GM19023 (cell line): ENCODE measurements around the gene KERA.

ENCODE experiments used
- ATAC-seq: cut with Tn5 transposase; IDR thresholded peaks from one replicate; pipeline ENCODE4 v1.9.1; 2021; ENCODE audit warnings: mild to moderate bottlenecking, moderate library complexity; ENCODE audit not compliant: unreplicated experiment

Gene KERA

GRCh38 chr12:91017511-91018263 is 40.1 kb downstream of the KERA start:
- no peak for ATAC-seq

GRCh38 chr12:91017043-91017442 is 40.8 kb downstream of the KERA start:
- ATAC-seq, result no peak

- ATAC-seq, result peak; percentile 89
These were observed 48.4 kb downstream of the KERA start for GRCh38 chr12:91009319-91009950.

- peak; percentile 61 for ATAC-seq
These were observed 50.1 kb downstream of the KERA start for GRCh38 chr12:91007531-91008290.

- no peak for ATAC-seq
These were observed 53.0 kb downstream of the KERA start, which contains the start of gene EPYC for GRCh38 chr12:91004872-91005271. Gene EPYC, minus strand, starts transcription at chr12:91004972. Its CDS starts 2,407 bp downstream, at chr12:91002565.

GRCh38 chr12:91003737-91004136 is 54.1 kb downstream of the KERA start:
- ATAC-seq, result no peak

- no peak for ATAC-seq
These were observed 56.5 kb downstream of the KERA start for GRCh38 chr12:91001306-91001705.
